ENCODE results near the gene RUNX3. TPM values are rescaled to one million over a fixed set of nuclear protein-coding genes. Genes with fewer than 3 reads are reported as not detected.

Gene RUNX3
- total and polyA plus RNA-seq, 2 donors (not counting 1 experiment from before 2014, with no cell fraction given) = 86.0 to 127 TPM

- Mint-ChIP-seq H3K27me3 (no peaks in the 10 kb centered on the region), H3K4me1 (no peaks in the 10 kb centered on the region), H3K4me3 (no peak overlapping the region), H3K9me3 (ENCODE audit: insufficient read depth) (no peaks in the 10 kb centered on the region), H3K27ac (no peak overlapping the region)
- H4K20me1 ChIP-seq (ENCODE audit: control insufficient read depth, insufficient read depth, low read length, poor library complexity, severe bottlenecking) = no peaks in the 10 kb centered on the region
- H2AFZ ChIP-seq (ENCODE audit: insufficient read depth, low read depth, low read length, poor library complexity, severe bottlenecking) = no peak overlapping the region
- H3K4me3 ChIP-seq (ENCODE audit: control extremely low read depth in 1 of 5, extremely low read depth in 1 of 5, insufficient read depth in 1 of 5, low read depth in 2 of 5, low read length in 4 of 5) = no peak overlapping the region
- H3K4me1 ChIP-seq (ENCODE audit: control insufficient read depth in 2 of 2, insufficient read depth in 2 of 2, low read length in 2 of 2) = no peaks in the 10 kb centered on the region
- intact Hi-C loops (cut with micrococcal nuclease) = no loop called here
- ChIA-PET POLR2A (interaction anchor here (0.6 kb wide), 1 partner anchor 350 kb away, joined by 3 read pairs; no protein-coding TSS in a partner anchor), CTCF (interaction anchor here (0.9 to 1.9 kb wide), 3 partner anchors 10 to 79 kb away, joined by 3 to 5 read pairs (median 5); no protein-coding TSS in a partner anchor)
- TF ChIP-seq, protein P1, sequence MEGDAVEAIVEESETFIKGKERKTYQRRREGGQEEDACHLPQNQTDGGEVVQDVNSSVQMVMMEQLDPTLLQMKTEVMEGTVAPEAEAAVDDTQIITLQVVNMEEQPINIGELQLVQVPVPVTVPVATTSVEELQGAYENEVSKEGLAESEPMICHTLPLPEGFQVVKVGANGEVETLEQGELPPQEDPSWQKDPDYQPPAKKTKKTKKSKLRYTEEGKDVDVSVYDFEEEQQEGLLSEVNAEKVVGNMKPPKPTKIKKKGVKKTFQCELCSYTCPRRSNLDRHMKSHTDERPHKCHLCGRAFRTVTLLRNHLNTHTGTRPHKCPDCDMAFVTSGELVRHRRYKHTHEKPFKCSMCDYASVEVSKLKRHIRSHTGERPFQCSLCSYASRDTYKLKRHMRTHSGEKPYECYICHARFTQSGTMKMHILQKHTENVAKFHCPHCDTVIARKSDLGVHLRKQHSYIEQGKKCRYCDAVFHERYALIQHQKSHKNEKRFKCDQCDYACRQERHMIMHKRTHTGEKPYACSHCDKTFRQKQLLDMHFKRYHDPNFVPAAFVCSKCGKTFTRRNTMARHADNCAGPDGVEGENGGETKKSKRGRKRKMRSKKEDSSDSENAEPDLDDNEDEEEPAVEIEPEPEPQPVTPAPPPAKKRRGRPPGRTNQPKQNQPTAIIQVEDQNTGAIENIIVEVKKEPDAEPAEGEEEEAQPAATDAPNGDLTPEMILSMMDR (IDR thresholded peaks at IDR 0.05) = no peak
- no peak for TF ChIP-seq EZH2 (IDR thresholded peaks at IDR 0.05; ENCODE audit: borderline replicate concordance, insufficient read depth, low read depth, low read length, poor library complexity, severe bottlenecking)
- no peak for ATAC-seq (ENCODE audit: low read depth)
- peaks cover 0 to 4% (median 0%) of the 10 kb centered on the region in 4 experiments for H3K27me3 ChIP-seq (replicated peaks in 1 of 4; ENCODE audit: control extremely low read depth in 1 of 4, control insufficient read depth in 3 of 4, insufficient read depth in 4 of 4, low read length in 3 of 4)
- DNase-seq = no peak
- no peak overlapping the region for H3K9ac ChIP-seq (ENCODE audit: low read length)
- no peak overlapping the region for H3K4me2 ChIP-seq (replicated peaks; ENCODE audit: low read depth, low read length, poor library complexity, severe bottlenecking)
- H3K27ac ChIP-seq (ENCODE audit: low read length in 2 of 2) = no peak overlapping the region
- 50% methylated on average over 3 of the region's 5 CpGs for WGBS (ENCODE audit: insufficient coverage)
- no peaks in the 10 kb centered on the region for H3K79me2 ChIP-seq (ENCODE audit: control insufficient read depth, insufficient read depth, low read length)
- no peaks in the 10 kb centered on the region for H3K36me3 ChIP-seq (replicated peaks in 1 of 2; ENCODE audit: control extremely low read depth in 1 of 2, control insufficient read depth in 1 of 2, extremely low read depth in 1 of 2, insufficient read depth in 2 of 2, low read length in 1 of 2)
- H3K9me3 ChIP-seq (ENCODE audit: control extremely low read depth in 1 of 3, control insufficient read depth in 2 of 3, insufficient read depth in 1 of 3, low read length in 2 of 3) = no peaks in the 10 kb centered on the region
These were observed 74.6 kb downstream of the RUNX3 start for GRCh38 chr1:24855474-24855873.

GRCh38 chr1:24853649-24854048 is 76.4 kb downstream of the RUNX3 start:
- Histone ChIP-seq H3K9me3 (ENCODE audit: control extremely low read depth in 1 of 3, control insufficient read depth in 2 of 3, insufficient read depth in 1 of 3, low read length in 2 of 3) (no peaks in the 10 kb centered on the region), H3K4me3 (ENCODE audit: control extremely low read depth in 1 of 5, extremely low read depth in 1 of 5, insufficient read depth in 1 of 5, low read depth in 2 of 5, low read length in 4 of 5) (no peak overlapping the region), H3K27me3 (replicated peaks in 1 of 4; ENCODE audit: control extremely low read depth in 1 of 4, control insufficient read depth in 3 of 4, insufficient read depth in 4 of 4, low read length in 3 of 4) (peaks cover 0 to 4% (median 0%) of the 10 kb centered on the region in 4 experiments), H3K4me1 (ENCODE audit: control insufficient read depth in 2 of 2, insufficient read depth in 2 of 2, low read length in 2 of 2) (peaks cover 4 to 5% of the 10 kb centered on the region in 2 donors), H3K4me2 (replicated peaks; ENCODE audit: low read depth, low read length, poor library complexity, severe bottlenecking) (no peak overlapping the region), H3K27ac (ENCODE audit: low read length in 2 of 2) (no peak overlapping the region), H3K36me3 (replicated peaks in 1 of 2; ENCODE audit: control extremely low read depth in 1 of 2, control insufficient read depth in 1 of 2, extremely low read depth in 1 of 2, insufficient read depth in 2 of 2, low read length in 1 of 2) (no peaks in the 10 kb centered on the region), H2AFZ (ENCODE audit: insufficient read depth, low read depth, low read length, poor library complexity, severe bottlenecking) (no peak overlapping the region), H4K20me1 (ENCODE audit: control insufficient read depth, insufficient read depth, low read length, poor library complexity, severe bottlenecking) (no peaks in the 10 kb centered on the region), H3K9ac (ENCODE audit: low read length) (no peak overlapping the region), H3K79me2 (ENCODE audit: control insufficient read depth, insufficient read depth, low read length) (no peaks in the 10 kb centered on the region)
- ATAC-seq (ENCODE audit: low read depth) (no peak), DNase-seq (no peak)
- ChIA-PET POLR2A (no interaction called here), CTCF (interaction anchor here (0.9 to 1.1 kb wide), 3 partner anchors 10 to 184 kb away, joined by 3 to 4 read pairs (median 3); no protein-coding TSS in a partner anchor)
- H3K9me3 Mint-ChIP-seq (ENCODE audit: insufficient read depth) = no peaks in the 10 kb centered on the region
- H3K27me3 Mint-ChIP-seq = no peaks in the 10 kb centered on the region
- TF ChIP-seq, protein P1 (IDR thresholded peaks at IDR 0.05) = no peak
- TF ChIP-seq EZH2 (IDR thresholded peaks at IDR 0.05; ENCODE audit: borderline replicate concordance, insufficient read depth, low read depth, low read length, poor library complexity, severe bottlenecking) = no peak
- H3K4me1 Mint-ChIP-seq = peaks cover 4% of the 10 kb centered on the region
- H3K4me3 Mint-ChIP-seq = no peak overlapping the region
- intact Hi-C loops (cut with micrococcal nuclease) = no loop called here
- no peak overlapping the region for H3K27ac Mint-ChIP-seq
- WGBS (ENCODE audit: insufficient coverage) = no CpG with 5 or more reads among the region's 6 CpGs
